GM15510 (cell line): ENCODE data around the gene TSPAN5.

Source experiments
- POLR2A ChIP-seq: IDR thresholded peaks from 3 replicates; pipeline ENCODE4 v1.6.1; 2011; ENCODE audit warnings: borderline replicate concordance; ENCODE audit not compliant: insufficient read length; ENCODE audit errors: extremely low read depth

The TSPAN5 gene

GRCh38 chr4:98546910-98547594, 111.4 kb downstream of the TSPAN5 start:
- no peak for TF ChIP-seq POLR2A

- TF ChIP-seq POLR2A = no peak
These were observed 113.5 kb downstream of the TSPAN5 start for GRCh38 chr4:98544818-98545414.

GRCh38 chr4:98544141-98544817, 114.1 kb downstream of the TSPAN5 start:
- TF ChIP-seq POLR2A = no peak

GRCh38 chr4:98542011-98542410, 116.4 kb downstream of the TSPAN5 start:
- TF ChIP-seq POLR2A = no peak

- TF ChIP-seq POLR2A = no peak
These were observed 117.6 kb downstream of the TSPAN5 start for GRCh38 chr4:98540803-98541202.

- TF ChIP-seq POLR2A = no peak
These were observed 118.7 kb downstream of the TSPAN5 start for GRCh38 chr4:98539741-98540140.

GRCh38 chr4:98539299-98539698, 119.1 kb downstream of the TSPAN5 start:
- TF ChIP-seq POLR2A = no peak

GRCh38 chr4:98536631-98537030, 121.8 kb downstream of the TSPAN5 start:
- TF ChIP-seq POLR2A = no peak

- TF ChIP-seq POLR2A = no peak
These were observed 127.8 kb downstream of the TSPAN5 start for GRCh38 chr4:98530572-98530971.

GRCh38 chr4:98529970-98530569, 128.3 kb downstream of the TSPAN5 start:
- no peak for TF ChIP-seq POLR2A

- no peak for TF ChIP-seq POLR2A
These were observed 129.5 kb downstream of the TSPAN5 start for GRCh38 chr4:98528882-98529281.

GRCh38 chr4:98527534-98528269, 130.7 kb downstream of the TSPAN5 start:
- TF ChIP-seq POLR2A = no peak

- TF ChIP-seq POLR2A = no peak
These were observed 134.2 kb downstream of the TSPAN5 start for GRCh38 chr4:98524230-98524629.

GRCh38 chr4:98522636-98523395, 135.6 kb downstream of the TSPAN5 start:
- no peak for TF ChIP-seq POLR2A
